Skeletal muscle satellite cell (primary cell): Measurements from ENCODE around the gene SUCLG1.

Experiments used
- H3K27me3 ChIP-seq: 2 replicates; pipeline ENCODE4 v1.7.0; 2013; ENCODE audit warnings: low read length; ENCODE audit not compliant: control insufficient read depth, insufficient read depth
- H3K36me3 ChIP-seq: 2 replicates; pipeline ENCODE4 v1.7.0; 2013; ENCODE audit warnings: mild to moderate bottlenecking, control low read depth, low read length; ENCODE audit not compliant: insufficient read depth
- H3K4me1 ChIP-seq: 2 replicates; pipeline ENCODE4 v1.7.0; 2013; ENCODE audit warnings: low read length; ENCODE audit not compliant: control insufficient read depth, insufficient read depth
- H3K4me2 ChIP-seq: 2 replicates; pipeline ENCODE4 v1.7.0; 2013; ENCODE audit warnings: mild to moderate bottlenecking, low read length
- H3K4me3 ChIP-seq: 2 replicates; pipeline ENCODE4 v1.7.0; 2013; ENCODE audit warnings: low read length
- H3K9ac ChIP-seq: 2 replicates; pipeline ENCODE4 v1.7.0; 2013; ENCODE audit warnings: mild to moderate bottlenecking, low read depth, low read length, moderate library complexity
- H3K9me3 ChIP-seq: replicated peaks from 2 replicates; pipeline ENCODE4 v1.7.0; 2013; ENCODE audit warnings: mild to moderate bottlenecking, control low read depth, low read length

Gene SUCLG1

GRCh38 chr2:84375020-84375419 lies 84.1 kb downstream of the SUCLG1 start:
- H3K9me3 ChIP-seq, result no peaks in the 10 kb centered on the region
- no peaks in the 10 kb centered on the region for H3K36me3 ChIP-seq
- no peak overlapping the region for H3K4me2 ChIP-seq
- H3K9ac ChIP-seq, result no peak overlapping the region
- no peak overlapping the region for H3K4me3 ChIP-seq
- no peaks in the 10 kb centered on the region for H3K27me3 ChIP-seq
- H3K4me1 ChIP-seq, result no peaks in the 10 kb centered on the region

DNA sequence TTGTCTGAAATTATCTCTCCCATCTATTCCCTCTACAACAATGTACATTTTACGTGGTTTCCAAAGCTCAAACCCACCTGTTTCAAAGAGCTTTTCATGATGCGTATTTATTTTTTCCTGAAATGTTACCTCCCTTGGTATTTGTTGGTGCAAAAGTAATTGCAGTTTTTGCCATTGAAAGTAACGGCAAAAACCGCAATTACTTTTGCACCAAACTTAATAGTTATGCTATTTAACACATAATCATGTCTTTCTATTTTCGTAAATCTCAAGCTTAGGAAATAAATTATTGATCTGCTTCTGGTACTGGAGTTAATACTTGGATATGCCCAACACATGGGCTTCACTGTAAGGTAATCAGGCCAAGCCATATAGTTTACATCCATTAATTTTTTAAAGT lies 85.2 kb downstream of the SUCLG1 start:
- Histone ChIP-seq H3K9me3 (no peaks in the 10 kb centered on the region), H3K4me1 (no peaks in the 10 kb centered on the region), H3K4me3 (no peak overlapping the region), H3K9ac (no peak overlapping the region), H3K27me3 (no peaks in the 10 kb centered on the region), H3K36me3 (no peaks in the 10 kb centered on the region), H3K4me2 (no peak overlapping the region)
